GM10266 (cell line): ENCODE measurements around the gene HAUS5.

ENCODE experiments used
- DNase-seq: peaks from one replicate; pipeline ENCODE4 v3.0.0; 2012; ENCODE audit errors: extremely low spot score
- TF ChIP-seq, protein P1 (sequence below): IDR thresholded peaks from 2 replicates; pipeline ENCODE4 v1.5.1; 2012; ENCODE audit warnings: mild to moderate bottlenecking, low read depth; ENCODE audit not compliant: control insufficient read depth, insufficient read depth; ENCODE audit errors: missing control alignments

HAUS5 gene

DNA sequence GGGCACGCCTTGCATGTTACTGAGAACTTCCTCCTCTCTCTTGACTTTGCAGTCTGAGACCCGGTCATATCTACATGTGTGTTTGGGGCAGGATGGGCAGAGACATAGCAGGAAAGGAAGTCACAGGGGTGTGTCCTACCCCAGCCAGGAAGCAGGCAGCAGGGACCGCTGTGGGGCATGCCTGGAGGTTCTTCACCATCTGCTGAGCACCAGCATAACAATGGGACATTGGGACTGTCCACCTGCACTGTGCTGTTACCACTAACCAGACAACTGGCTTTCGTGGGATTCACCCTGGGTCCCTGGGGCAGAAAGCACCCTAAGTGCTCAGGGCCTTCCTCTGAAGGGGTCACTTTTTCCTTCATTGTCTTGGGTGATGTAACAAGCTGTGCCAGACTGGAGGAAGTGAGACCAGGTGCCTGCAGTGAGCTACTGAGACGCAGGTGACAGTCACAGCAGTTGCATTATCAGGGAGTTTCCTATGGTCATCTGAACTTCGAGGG is 2.6 kb upstream of the HAUS5 start:
- TF ChIP-seq, protein P1, sequence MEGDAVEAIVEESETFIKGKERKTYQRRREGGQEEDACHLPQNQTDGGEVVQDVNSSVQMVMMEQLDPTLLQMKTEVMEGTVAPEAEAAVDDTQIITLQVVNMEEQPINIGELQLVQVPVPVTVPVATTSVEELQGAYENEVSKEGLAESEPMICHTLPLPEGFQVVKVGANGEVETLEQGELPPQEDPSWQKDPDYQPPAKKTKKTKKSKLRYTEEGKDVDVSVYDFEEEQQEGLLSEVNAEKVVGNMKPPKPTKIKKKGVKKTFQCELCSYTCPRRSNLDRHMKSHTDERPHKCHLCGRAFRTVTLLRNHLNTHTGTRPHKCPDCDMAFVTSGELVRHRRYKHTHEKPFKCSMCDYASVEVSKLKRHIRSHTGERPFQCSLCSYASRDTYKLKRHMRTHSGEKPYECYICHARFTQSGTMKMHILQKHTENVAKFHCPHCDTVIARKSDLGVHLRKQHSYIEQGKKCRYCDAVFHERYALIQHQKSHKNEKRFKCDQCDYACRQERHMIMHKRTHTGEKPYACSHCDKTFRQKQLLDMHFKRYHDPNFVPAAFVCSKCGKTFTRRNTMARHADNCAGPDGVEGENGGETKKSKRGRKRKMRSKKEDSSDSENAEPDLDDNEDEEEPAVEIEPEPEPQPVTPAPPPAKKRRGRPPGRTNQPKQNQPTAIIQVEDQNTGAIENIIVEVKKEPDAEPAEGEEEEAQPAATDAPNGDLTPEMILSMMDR = no peak
- DNase-seq = peak; percentile 40

DNA sequence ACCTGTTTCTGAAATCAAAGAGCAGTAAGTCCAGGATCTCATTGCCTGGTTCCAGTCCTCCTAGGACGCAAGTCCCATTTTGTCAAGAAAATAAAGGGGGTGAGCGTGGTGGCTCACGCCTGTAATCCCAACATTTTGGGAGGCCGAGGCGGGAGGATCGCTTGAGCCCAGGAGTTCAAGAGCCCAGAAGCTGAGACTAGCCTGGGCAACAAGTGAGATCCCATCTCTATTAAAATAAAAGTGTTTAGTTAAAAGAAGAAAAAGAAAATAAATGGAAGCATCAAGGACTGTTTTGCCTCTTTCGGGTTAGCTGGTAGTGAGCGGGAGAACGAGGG is 344 bp upstream of the HAUS5 start:
- DNase-seq = no peak
- TF ChIP-seq, protein P1 = no peak

DNA sequence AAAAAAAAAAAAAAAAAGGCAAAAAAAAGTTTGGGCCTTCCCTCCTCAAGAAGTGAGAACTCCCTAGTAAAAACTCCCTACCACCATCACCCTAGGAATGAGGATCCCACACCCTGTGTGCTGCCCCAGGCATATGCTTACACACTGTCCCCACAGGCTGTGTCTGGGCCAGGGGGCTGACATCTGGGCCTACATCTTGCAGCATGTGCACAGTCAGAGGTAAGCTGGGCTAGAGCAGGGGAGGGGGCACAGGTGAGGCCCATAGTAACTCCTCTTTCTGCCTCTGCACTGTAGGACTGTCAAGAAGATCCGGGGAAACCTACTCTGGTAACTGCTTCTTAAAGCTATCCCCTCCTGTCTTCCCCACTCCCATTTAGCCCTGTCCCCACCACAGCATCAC is 1.0 kb downstream of the HAUS5 start:
- TF ChIP-seq, protein P1 = no peak
- no peak for DNase-seq

DNA sequence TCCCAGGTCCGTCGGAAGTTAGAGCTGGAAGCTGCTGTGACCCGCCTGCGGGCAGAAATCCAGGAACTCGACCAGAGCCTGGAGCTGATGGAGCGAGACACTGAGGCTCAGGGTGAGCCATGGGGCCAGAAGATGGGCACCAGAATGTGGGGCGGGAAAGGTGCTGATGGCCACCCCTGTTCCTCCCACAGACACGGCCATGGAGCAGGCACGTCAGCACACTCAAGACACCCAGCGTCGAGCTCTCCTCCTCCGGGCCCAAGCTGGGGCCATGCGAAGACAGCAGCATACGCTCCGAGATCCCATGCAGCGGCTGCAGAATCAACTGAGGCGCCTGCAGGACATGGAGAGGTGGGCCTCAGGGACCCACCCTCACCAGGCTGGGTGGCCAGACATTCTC is 2.5 kb downstream of the HAUS5 start:
- no peak for DNase-seq
- TF ChIP-seq, protein P1 = no peak

DNA sequence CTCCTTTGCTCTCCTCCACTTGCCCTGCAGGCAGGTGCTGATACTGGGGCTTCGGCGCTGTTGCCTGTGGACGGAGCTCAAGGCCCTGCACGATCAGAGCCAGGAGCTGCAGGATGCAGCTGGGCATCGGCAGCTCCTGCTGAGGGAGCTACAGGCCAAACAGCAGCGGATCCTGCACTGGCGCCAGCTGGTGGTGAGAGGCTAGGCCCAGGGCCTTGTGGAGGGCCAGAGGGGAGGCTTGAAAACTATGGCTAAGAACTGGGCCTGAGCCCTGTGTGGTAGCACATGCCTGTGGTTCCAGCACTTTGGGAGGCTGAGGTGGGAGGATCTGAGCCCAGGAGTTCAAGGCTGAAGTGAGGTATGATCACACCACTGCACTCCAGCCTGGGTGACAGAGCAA is 6.3 kb downstream of the HAUS5 start:
- DNase-seq = no peak
- TF ChIP-seq, protein P1 = no peak

DNA sequence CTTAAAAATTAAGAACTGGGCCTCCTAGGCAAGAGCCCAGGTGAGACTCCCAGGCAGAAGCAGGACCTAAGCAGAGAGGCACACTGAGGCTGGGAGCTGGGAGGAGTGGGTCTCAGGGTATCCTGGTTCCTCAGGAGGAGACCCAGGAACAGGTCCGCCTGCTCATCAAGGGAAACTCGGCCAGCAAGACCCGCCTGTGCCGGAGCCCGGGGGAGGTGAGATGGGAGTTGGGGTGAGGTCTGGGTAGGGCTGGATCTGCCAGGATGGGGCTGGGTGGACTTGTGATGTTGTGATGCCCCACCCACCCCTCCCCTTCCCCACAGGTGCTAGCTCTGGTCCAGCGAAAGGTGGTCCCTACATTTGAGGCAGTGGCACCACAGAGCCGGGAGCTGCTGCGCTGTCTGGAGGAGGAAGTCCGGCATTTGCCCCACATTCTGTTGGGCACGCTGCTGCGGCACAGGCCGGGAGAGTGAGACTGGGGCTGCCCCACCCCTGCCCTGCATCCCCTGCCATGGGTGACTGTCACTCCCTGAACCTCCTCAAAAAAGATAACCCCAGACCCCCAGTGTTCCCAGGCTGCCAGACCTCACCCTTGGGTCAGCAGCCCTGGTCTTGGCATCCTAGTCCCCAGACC is 6.9 kb downstream of the HAUS5 start:
- TF ChIP-seq, protein P1 = no peak
- no peak for DNase-seq

DNA sequence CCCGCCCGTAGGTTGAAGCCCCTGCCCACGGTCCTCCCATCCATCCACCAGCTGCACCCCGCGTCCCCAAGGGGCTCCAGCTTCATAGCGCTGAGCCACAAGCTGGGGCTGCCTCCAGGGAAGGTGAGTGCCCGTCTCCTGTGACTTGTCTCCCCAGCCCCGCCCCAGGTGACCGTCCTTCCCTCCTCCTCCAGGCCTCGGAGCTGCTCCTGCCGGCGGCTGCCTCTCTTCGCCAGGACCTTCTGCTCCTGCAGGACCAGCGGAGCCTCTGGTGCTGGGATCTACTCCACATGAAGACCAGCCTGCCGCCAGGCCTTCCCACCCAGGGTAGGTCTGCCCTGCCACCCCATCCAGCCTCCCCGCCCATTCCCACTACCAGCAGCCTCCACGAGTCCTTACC is 7.5 kb downstream of the HAUS5 start:
- no peak for DNase-seq

More for the DNA sequence above, 7.5 kb downstream of the HAUS5 start:
- TF ChIP-seq, protein P1 = no peak
